GM23248 (cell line): ENCODE data around the gene TENT5C.

ENCODE experiments used
- EZH2 ChIP-seq: fragments of 200-600 bp; sonication (generic); IDR thresholded peaks from 2 replicates; pipeline ENCODE4 v1.6.1; 2018; ENCODE audit warnings: antibody characterized with exemption, mild to moderate bottlenecking; ENCODE audit not compliant: insufficient read depth, poor library complexity, severe bottlenecking
- EZH2phosphoT487 ChIP-seq: fragments of 200-600 bp; sonication (generic); IDR thresholded peaks from 2 replicates; pipeline ENCODE4 v1.6.1; 2018; ENCODE audit warnings: antibody characterized with exemption, moderate library complexity, mild to moderate bottlenecking, low read depth; ENCODE audit not compliant: insufficient read depth

DNA sequence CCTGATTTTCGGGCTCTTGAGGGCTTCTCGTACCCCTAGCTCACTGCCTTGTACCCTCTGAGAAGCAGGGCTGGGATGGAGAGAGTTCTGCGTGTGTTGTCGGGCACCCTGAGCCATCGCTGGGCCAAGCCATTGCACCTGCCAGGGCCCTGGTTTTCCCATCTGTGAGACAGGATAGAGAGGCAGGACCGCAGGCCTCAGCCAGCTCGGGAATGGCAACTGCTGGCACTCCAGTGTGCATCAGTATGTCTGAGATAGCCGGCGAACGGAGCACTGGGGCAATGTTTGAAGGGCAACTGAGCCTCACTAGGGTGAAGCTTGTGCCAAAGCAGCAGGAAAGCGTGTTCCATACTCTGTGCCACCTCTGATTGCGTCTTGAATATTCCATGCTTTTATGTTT is 66.9 kb downstream of the TENT5C start:
- TF ChIP-seq EZH2phosphoT487 (no peak), EZH2 (no peak)
